Liver (tissue), 3 donors: Measurements from ENCODE around the gene NUDT9.

Experiments
- CTCF ChIP-seq: fragments of 150-350 bp; IDR thresholded peaks from 2 replicates; pipeline ENCODE4 v1.5.1; 2017; ENCODE audit warnings: improper control_type of control experiment, low read depth, low read length; ENCODE audit not compliant: missing input control
- HNF4A ChIP-seq, 2 donors: conservative IDR thresholded peaks; 2 replicates each; pipeline ENCODE4 v1.6.1; 2016; ENCODE audit warnings: antibody characterized with exemption in 2 of 2, mild to moderate bottlenecking in 2 of 2
- MAX ChIP-seq: IDR thresholded peaks from 2 replicates; pipeline ENCODE4 v1.6.1; 2016; ENCODE audit warnings: antibody characterized with exemption
- NR2F2 ChIP-seq: IDR thresholded peaks from 2 replicates; pipeline ENCODE4 v1.6.1; 2016; ENCODE audit warnings: antibody characterized with exemption
- RAD21 ChIP-seq, 2 donors: IDR thresholded peaks; 2 replicates each; pipeline ENCODE4 v1.6.1; 2016; ENCODE audit warnings: antibody characterized with exemption in 2 of 2, mild to moderate bottlenecking in 2 of 2
- REST ChIP-seq: IDR thresholded peaks from 2 replicates; pipeline ENCODE4 v1.6.1; 2016; ENCODE audit warnings: antibody characterized with exemption, mild to moderate bottlenecking
- YY1 ChIP-seq: IDR thresholded peaks from 2 replicates; pipeline ENCODE4 v1.6.1; 2016; ENCODE audit warnings: antibody characterized with exemption, mild to moderate bottlenecking
- ZBTB33 ChIP-seq: IDR thresholded peaks from 2 replicates; pipeline ENCODE4 v1.6.1; 2016; ENCODE audit warnings: antibody characterized with exemption
- donor health status: healthy.
- donor health status: healthy.

- no peak for TF ChIP-seq YY1
- no peak for TF ChIP-seq RAD21 (IDR thresholded peaks at IDR 0.05)
- TF ChIP-seq CTCF = no peak
- TF ChIP-seq NR2F2 = no peak
- no peak for TF ChIP-seq MAX
- no peak for TF ChIP-seq ZBTB33
- TF ChIP-seq REST = no peak
- TF ChIP-seq HNF4A (conservative IDR thresholded peaks at IDR 0.05) = no peak
These were observed 15.9 kb upstream of the NUDT9 start for GRCh38 chr4:87406462-87406861.
